NB4 (cell line): ENCODE data around the gene CUTA.

Experiments
- MYC ChIP-seq: IDR thresholded peaks from 2 replicates; pipeline ENCODE4 v1.6.1; 2011; ENCODE audit warnings: low read depth, low read length
- POLR2A ChIP-seq: IDR thresholded peaks from 2 replicates; pipeline ENCODE4 v1.6.1; 2011; ENCODE audit warnings: mild to moderate bottlenecking; ENCODE audit not compliant: insufficient read length; ENCODE audit errors: extremely low read depth
- TF ChIP-seq, protein P1 (sequence below): IDR thresholded peaks from one replicate; pipeline ENCODE4 v1.5.1; 2012; ENCODE audit warnings: low read depth, low read length

DNA sequence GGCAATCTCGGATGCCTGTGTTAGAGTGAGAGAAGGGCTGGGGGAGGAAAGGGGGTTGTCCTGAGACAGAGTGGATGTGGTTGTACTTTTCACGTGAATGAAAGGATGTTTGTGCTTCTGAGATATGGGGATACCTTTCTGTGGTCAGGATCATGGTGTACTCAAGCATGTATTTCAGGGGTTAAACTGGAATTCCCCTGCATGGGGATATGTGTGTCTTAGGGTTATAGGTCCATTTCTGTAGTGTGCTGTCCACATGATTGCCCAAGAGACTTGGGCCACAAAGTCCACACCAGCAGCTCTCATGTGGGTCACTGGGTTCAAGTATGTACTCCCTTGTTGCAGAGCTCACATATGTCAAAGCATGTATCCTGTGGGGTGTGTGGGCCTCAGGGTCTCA, 12.4 kb upstream of the CUTA start:
- TF ChIP-seq MYC: no peak
- TF ChIP-seq, protein P1, sequence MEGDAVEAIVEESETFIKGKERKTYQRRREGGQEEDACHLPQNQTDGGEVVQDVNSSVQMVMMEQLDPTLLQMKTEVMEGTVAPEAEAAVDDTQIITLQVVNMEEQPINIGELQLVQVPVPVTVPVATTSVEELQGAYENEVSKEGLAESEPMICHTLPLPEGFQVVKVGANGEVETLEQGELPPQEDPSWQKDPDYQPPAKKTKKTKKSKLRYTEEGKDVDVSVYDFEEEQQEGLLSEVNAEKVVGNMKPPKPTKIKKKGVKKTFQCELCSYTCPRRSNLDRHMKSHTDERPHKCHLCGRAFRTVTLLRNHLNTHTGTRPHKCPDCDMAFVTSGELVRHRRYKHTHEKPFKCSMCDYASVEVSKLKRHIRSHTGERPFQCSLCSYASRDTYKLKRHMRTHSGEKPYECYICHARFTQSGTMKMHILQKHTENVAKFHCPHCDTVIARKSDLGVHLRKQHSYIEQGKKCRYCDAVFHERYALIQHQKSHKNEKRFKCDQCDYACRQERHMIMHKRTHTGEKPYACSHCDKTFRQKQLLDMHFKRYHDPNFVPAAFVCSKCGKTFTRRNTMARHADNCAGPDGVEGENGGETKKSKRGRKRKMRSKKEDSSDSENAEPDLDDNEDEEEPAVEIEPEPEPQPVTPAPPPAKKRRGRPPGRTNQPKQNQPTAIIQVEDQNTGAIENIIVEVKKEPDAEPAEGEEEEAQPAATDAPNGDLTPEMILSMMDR: no peak
- TF ChIP-seq POLR2A: no peak
